ENCODE results near the gene FGGY.

Gene FGGY

DNA sequence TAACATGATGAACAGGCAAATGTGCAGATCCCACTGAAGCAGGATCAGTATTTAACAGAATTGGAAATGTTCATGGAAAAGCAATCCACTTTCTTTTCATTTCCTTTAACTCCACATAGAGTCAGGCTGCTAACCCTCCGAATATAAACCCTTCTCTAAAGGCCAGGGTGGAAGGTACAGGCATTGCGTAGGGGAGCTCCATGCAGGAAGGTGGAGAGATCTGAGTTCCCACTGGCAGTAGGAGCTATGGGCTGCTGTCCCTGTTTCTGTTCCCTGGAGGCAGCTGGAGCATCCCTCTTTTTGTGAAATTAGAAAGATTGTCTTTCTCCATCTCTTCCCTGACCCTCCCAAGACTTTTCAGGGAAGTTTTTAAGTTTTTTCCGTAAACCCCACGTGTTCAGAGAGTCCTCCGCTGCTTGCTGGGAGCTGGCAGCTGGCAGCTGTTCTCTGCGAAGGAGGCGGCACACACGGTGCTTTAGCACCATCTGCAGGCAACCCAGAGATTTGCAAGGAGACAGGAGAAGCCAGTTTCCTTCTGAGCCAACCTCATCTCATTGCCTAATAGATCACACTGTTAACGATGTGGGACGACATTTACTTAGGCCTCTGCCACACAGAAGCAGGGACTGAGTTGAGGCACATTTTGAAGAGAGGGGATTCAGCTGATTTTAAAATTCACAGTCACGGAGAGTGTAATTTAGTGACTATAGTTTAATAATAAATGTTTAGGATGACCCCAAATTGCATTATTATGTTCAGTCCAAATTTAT, 462.4 kb downstream of the FGGY start:
- peak; percentile 78 for DNase-seq (ENCODE audit: low read depth, low spot score)
- no peak overlapping the region for H3K4me3 ChIP-seq (ENCODE audit: insufficient read length, low read depth)
- no peaks in the 10 kb centered on the region for H3K4me1 ChIP-seq (ENCODE audit: insufficient read depth, insufficient read length)
- H3K9ac ChIP-seq (ENCODE audit: insufficient read length, low read depth): peak overlapping the region; percentile 37
- H3K36me3 ChIP-seq (ENCODE audit: insufficient read depth, insufficient read length, low read length): no peaks in the 10 kb centered on the region
- TF ChIP-seq YY1 (IDR thresholded peaks at IDR 0.05; ENCODE audit: insufficient read depth, insufficient read length) (no peak), ZNF274 (IDR thresholded peaks at IDR 0.05; ENCODE audit: low read depth, low read length) (no peak), SUZ12 (IDR thresholded peaks at IDR 0.05; ENCODE audit: extremely low read depth, insufficient read depth, insufficient read length) (no peak)
- no peaks in the 10 kb centered on the region for H3K9me3 ChIP-seq (ENCODE audit: insufficient read depth, low read length)
- H3K27me3 ChIP-seq (ENCODE audit: insufficient read depth, insufficient read length): no peaks in the 10 kb centered on the region

DNA sequence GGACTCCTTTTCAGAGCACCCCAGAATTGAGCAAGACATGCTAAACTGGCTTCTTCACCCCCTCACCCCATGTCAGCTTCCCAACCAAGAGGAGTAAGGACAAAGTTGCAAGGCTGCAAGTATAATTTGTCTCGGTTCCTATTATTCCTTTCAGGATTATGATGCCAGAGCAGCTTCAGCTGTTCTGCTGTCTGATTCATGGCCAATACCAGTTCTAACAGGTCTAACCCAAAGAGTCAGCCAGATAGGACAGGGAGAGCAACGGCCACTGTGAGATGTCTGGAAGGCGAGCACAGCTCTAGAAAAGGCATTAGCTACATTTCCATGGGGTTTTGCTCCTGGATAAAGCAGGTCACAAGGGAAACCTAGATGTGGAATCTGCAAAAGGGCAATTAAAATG, 464.5 kb downstream of the FGGY start:
- no peaks in the 10 kb centered on the region for H3K27me3 ChIP-seq (ENCODE audit: insufficient read depth, insufficient read length)
- DNase-seq (ENCODE audit: low read depth, low spot score): no peak

DNA sequence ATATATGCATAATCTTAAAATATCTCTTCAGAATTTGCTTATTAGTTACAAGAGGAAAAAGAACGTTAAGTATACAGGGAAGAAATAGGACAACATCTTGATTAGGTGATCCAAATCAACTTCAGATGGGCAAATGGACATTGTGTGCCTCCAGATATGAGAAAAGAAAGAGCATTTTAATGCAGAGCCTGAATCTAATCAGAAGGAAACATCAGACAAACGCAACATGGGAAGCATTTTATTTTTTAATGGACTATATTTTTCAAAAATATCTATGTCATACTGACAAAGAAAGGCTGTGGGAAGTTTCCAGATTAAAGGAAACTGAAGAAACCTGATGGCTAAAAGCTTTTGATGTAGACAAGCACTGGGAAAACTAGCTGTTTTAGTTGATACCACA, 466.5 kb downstream of the FGGY start:
- Histone ChIP-seq H3K27me3 (ENCODE audit: insufficient read depth, insufficient read length) (no peaks in the 10 kb centered on the region), H3K36me3 (ENCODE audit: insufficient read depth, insufficient read length, low read length) (no peaks in the 10 kb centered on the region), H3K4me1 (ENCODE audit: insufficient read depth, insufficient read length) (no peaks in the 10 kb centered on the region), H3K4me3 (ENCODE audit: insufficient read length, low read depth) (no peak overlapping the region), H3K9me3 (ENCODE audit: insufficient read depth, low read length) (no peaks in the 10 kb centered on the region), H3K9ac (ENCODE audit: insufficient read length, low read depth) (no peak overlapping the region)
- DNase-seq (ENCODE audit: low read depth, low spot score): no peak
- TF ChIP-seq YY1 (IDR thresholded peaks at IDR 0.05; ENCODE audit: insufficient read depth, insufficient read length): no peak
- TF ChIP-seq ZNF274 (IDR thresholded peaks at IDR 0.05; ENCODE audit: low read depth, low read length): no peak
- TF ChIP-seq SUZ12 (IDR thresholded peaks at IDR 0.05; ENCODE audit: extremely low read depth, insufficient read depth, insufficient read length): no peak

More for the DNA sequence above, 464.5 kb downstream of the FGGY start:
- Histone ChIP-seq H3K4me3 (ENCODE audit: insufficient read length, low read depth) (no peak overlapping the region), H3K9ac (ENCODE audit: insufficient read length, low read depth) (no peak overlapping the region), H3K4me1 (ENCODE audit: insufficient read depth, insufficient read length) (no peaks in the 10 kb centered on the region), H3K9me3 (ENCODE audit: insufficient read depth, low read length) (no peaks in the 10 kb centered on the region), H3K36me3 (ENCODE audit: insufficient read depth, insufficient read length, low read length) (no peaks in the 10 kb centered on the region)
- TF ChIP-seq ZNF274 (IDR thresholded peaks at IDR 0.05; ENCODE audit: low read depth, low read length): no peak
- TF ChIP-seq YY1 (IDR thresholded peaks at IDR 0.05; ENCODE audit: insufficient read depth, insufficient read length): no peak
- no peak for TF ChIP-seq SUZ12 (IDR thresholded peaks at IDR 0.05; ENCODE audit: extremely low read depth, insufficient read depth, insufficient read length)

DNA sequence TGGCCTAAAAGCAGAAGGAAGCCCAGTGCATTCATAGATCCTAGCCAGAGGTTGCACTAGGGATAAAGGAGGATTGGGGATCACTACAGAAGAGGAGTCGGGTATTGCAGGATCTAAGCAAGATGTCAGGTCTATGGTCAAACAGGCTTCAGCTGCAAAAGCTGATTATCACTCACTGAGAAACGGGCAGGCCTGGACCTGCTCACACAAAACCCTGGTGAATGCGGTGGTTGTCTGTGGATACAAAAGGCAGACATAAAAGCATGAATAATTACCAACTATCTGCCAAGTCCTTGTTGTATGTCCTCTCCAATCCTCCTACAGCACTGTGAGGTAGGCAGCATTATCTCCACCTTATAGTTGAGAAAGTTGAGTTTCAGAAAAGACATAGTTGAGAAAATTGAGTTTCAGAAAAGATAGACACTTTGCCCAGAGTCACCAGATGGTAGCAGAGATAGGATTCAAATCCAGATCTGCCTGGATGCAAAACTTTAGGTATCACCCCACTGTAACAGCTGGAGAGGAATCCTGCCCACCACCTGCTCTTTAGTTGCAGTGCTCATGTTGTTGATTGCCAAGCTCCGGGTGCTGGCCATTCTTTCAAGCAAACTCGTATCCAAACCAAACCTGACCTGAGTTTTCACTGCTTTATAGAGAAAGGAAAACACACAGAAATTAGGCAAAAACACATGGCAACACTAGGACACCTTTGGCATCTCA, 468.3 kb downstream of the FGGY start:
- no peak overlapping the region for H3K9ac ChIP-seq (ENCODE audit: insufficient read length, low read depth)
- no peaks in the 10 kb centered on the region for H3K27me3 ChIP-seq (ENCODE audit: insufficient read depth, insufficient read length)
- H3K4me3 ChIP-seq (ENCODE audit: insufficient read length, low read depth): no peak overlapping the region
- H3K36me3 ChIP-seq (ENCODE audit: insufficient read depth, insufficient read length, low read length): no peaks in the 10 kb centered on the region
- DNase-seq (ENCODE audit: low read depth, low spot score): no peak
- H3K4me1 ChIP-seq (ENCODE audit: insufficient read depth, insufficient read length): no peaks in the 10 kb centered on the region
- no peak for TF ChIP-seq SUZ12 (IDR thresholded peaks at IDR 0.05; ENCODE audit: extremely low read depth, insufficient read depth, insufficient read length)
- no peak for TF ChIP-seq YY1 (IDR thresholded peaks at IDR 0.05; ENCODE audit: insufficient read depth, insufficient read length)
- no peak for TF ChIP-seq ZNF274 (IDR thresholded peaks at IDR 0.05; ENCODE audit: low read depth, low read length)
- no peaks in the 10 kb centered on the region for H3K9me3 ChIP-seq (ENCODE audit: insufficient read depth, low read length)

DNA sequence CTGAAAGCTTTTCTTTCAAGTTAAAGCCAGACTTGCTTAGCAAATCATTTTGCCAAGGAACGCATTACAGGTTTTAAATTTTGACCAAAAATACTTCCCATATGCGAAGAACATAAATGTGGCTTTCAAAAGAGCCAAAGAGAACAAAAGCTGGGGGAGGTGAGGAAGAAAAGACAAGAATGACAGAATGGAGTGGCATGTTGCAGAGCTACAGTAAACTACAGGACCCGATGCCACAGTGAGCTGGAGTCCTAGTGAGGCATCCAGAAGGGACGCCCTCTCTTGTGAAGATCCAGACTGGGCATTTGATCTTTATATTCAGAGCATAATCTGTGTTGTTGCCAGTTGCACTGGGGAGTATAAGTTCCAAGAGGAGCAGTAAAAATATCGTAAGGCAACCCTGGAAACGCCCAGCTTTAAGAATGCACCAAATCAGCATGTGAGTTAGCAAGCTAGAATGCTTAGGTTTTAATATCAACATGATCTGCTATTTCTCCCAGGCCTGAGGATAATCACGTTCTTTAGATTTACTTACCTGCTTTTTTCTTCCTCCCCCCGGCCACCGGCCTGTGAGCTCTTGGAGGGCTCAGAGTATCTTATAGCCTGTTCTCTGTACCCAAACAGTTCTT, 469.4 kb downstream of the FGGY start:
- Histone ChIP-seq H3K9me3 (ENCODE audit: insufficient read depth, low read length) (no peaks in the 10 kb centered on the region), H3K27me3 (ENCODE audit: insufficient read depth, insufficient read length) (no peaks in the 10 kb centered on the region), H3K4me1 (ENCODE audit: insufficient read depth, insufficient read length) (no peaks in the 10 kb centered on the region), H3K9ac (ENCODE audit: insufficient read length, low read depth) (no peak overlapping the region), H3K36me3 (ENCODE audit: insufficient read depth, insufficient read length, low read length) (no peaks in the 10 kb centered on the region), H3K4me3 (ENCODE audit: insufficient read length, low read depth) (no peak overlapping the region)
- no peak for TF ChIP-seq YY1 (IDR thresholded peaks at IDR 0.05; ENCODE audit: insufficient read depth, insufficient read length)
- TF ChIP-seq SUZ12 (IDR thresholded peaks at IDR 0.05; ENCODE audit: extremely low read depth, insufficient read depth, insufficient read length): no peak
- no peak for TF ChIP-seq ZNF274 (IDR thresholded peaks at IDR 0.05; ENCODE audit: low read depth, low read length)
- DNase-seq (ENCODE audit: low read depth, low spot score): no peak

DNA sequence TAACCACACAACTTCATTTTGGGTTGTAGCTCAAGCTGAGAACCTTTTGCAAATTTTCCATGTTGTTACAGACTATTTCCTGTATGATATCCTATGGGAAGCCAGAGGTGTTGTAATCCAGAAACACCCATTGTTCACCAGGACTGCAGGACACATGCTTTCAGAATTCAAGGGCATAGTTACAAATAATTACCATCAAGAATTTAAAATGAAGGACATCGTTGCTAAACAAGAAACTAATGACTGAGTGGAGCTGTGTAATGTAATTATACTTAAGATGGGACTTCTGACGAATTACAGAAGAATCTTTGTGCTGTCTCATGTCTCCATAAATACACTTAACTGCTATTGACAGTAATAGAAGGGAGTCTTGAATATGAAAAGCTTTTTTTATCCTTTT, 470.2 kb downstream of the FGGY start:
- H3K4me3 ChIP-seq (ENCODE audit: insufficient read length, low read depth): no peak overlapping the region
- no peaks in the 10 kb centered on the region for H3K9me3 ChIP-seq (ENCODE audit: insufficient read depth, low read length)
- no peaks in the 10 kb centered on the region for H3K27me3 ChIP-seq (ENCODE audit: insufficient read depth, insufficient read length)
- no peaks in the 10 kb centered on the region for H3K36me3 ChIP-seq (ENCODE audit: insufficient read depth, insufficient read length, low read length)
- TF ChIP-seq ZNF274 (IDR thresholded peaks at IDR 0.05; ENCODE audit: low read depth, low read length): no peak
- no peak for TF ChIP-seq SUZ12 (IDR thresholded peaks at IDR 0.05; ENCODE audit: extremely low read depth, insufficient read depth, insufficient read length)
- no peak for TF ChIP-seq YY1 (IDR thresholded peaks at IDR 0.05; ENCODE audit: insufficient read depth, insufficient read length)
- no peak for DNase-seq (ENCODE audit: low read depth, low spot score)
- H3K9ac ChIP-seq (ENCODE audit: insufficient read length, low read depth): no peak overlapping the region
- no peaks in the 10 kb centered on the region for H3K4me1 ChIP-seq (ENCODE audit: insufficient read depth, insufficient read length)

Measured in NT2/D1 (cell line).